ENCODE data around the gene G3BP1. TPM values are rescaled to one million over a fixed set of nuclear protein-coding genes. Genes with fewer than 3 reads are reported as not detected.

Gene G3BP1
- total and polyA plus RNA-seq, 2 experiments from 2014 or later: 134 to 189 TPM

- peaks cover 6% of the 10 kb centered on the region for H3K4me1 ChIP-seq (ENCODE audit: insufficient read depth)
- no peaks in the 10 kb centered on the region for H4K20me1 ChIP-seq (ENCODE audit: insufficient read depth)
- WGBS, 2 experiments (ENCODE audit: low coverage in 1 of 2, low lambda C conversion rate in 2 of 2, missing lambda C conversion rate in 2 of 2): 7% methylated on average over 46 to 55 of the region's 61 CpGs
- H3F3A ChIP-seq (ENCODE audit: insufficient read depth): peaks cover 5% of the 10 kb centered on the region; the same call in 1 of the 2 replicates
- H3K27me3 ChIP-seq (replicated peaks; ENCODE audit: insufficient read depth): no peaks in the 10 kb centered on the region
- DNase-seq: peak; percentile 98
- no peaks in the 10 kb centered on the region for H3K9me2 ChIP-seq (ENCODE audit: insufficient read depth)
- no peak for TF ChIP-seq EZH2phosphoT487 (IDR thresholded peaks at IDR 0.05; ENCODE audit: insufficient read depth, low read depth)
- TF ChIP-seq EZH2 (IDR thresholded peaks at IDR 0.05; ENCODE audit: insufficient read depth, poor library complexity, severe bottlenecking): no peak
- peaks cover 47% of the 10 kb centered on the region for H3K79me2 ChIP-seq (ENCODE audit: insufficient read depth)
- in situ Hi-C loops (cut with MboI): no loop called here
- no peaks in the 10 kb centered on the region for H3K9me3 ChIP-seq (ENCODE audit: low read depth)
- peak within 1 kb of the TSS; percentile 99 for H2AFZ ChIP-seq
- no peaks in the 10 kb centered on the region for H3K36me3 ChIP-seq (ENCODE audit: low read depth)
- H3K4me3 ChIP-seq: peak within 1 kb of the TSS; percentile 90
- peak within 1 kb of the TSS; percentile 97 for H3K9ac ChIP-seq
- peak within 1 kb of the TSS; percentile 81 for H3K27ac ChIP-seq
- H3K4me2 ChIP-seq (ENCODE audit: unreplicated experiment): peak within 1 kb of the TSS; percentile 96
These were observed 13.1 kb upstream of the G3BP1 start, which contains the start of gene ATOX1 for GRCh38 chr5:151758430-151759241. Gene ATOX1, minus strand, starts transcription at chr5:151758631. Its CDS starts 80 bp downstream, at chr5:151758551.

- Histone ChIP-seq H2AFZ (no peak overlapping the region), H3K27ac (no peak overlapping the region), H3K36me3 (ENCODE audit: low read depth) (no peaks in the 10 kb centered on the region), H3K9ac (no peak overlapping the region), H4K20me1 (ENCODE audit: insufficient read depth) (no peaks in the 10 kb centered on the region), H3K4me1 (ENCODE audit: insufficient read depth) (no peaks in the 10 kb centered on the region; the same call in 1 of the 2 replicates), H3K27me3 (replicated peaks; ENCODE audit: insufficient read depth) (no peaks in the 10 kb centered on the region), H3K9me2 (ENCODE audit: insufficient read depth) (no peaks in the 10 kb centered on the region), H3K9me3 (ENCODE audit: low read depth) (no peaks in the 10 kb centered on the region), H3K79me2 (ENCODE audit: insufficient read depth) (peaks cover 5% of the 10 kb centered on the region; the same call in 1 of the 2 replicates), H3F3A (ENCODE audit: insufficient read depth) (no peaks in the 10 kb centered on the region), H3K4me2 (ENCODE audit: unreplicated experiment) (no peak overlapping the region), H3K4me3 (no peak overlapping the region)
- in situ Hi-C loops (cut with MboI): no loop called here
- DNase-seq: no peak
- TF ChIP-seq EZH2phosphoT487 (IDR thresholded peaks at IDR 0.05; ENCODE audit: insufficient read depth, low read depth) (no peak), EZH2 (IDR thresholded peaks at IDR 0.05; ENCODE audit: insufficient read depth, poor library complexity, severe bottlenecking) (no peak)
These were observed 7.0 kb upstream of the G3BP1 start for GRCh38 chr5:151764801-151765200.

- Histone ChIP-seq H3F3A (ENCODE audit: insufficient read depth) (no peaks in the 10 kb centered on the region), H3K36me3 (ENCODE audit: low read depth) (no peaks in the 10 kb centered on the region), H3K9me3 (ENCODE audit: low read depth) (no peaks in the 10 kb centered on the region), H2AFZ (no peak overlapping the region), H3K79me2 (ENCODE audit: insufficient read depth) (peaks cover 11% of the 10 kb centered on the region; the same call in 1 of the 2 replicates), H3K4me3 (no peak overlapping the region), H3K27ac (no peak overlapping the region), H3K4me2 (ENCODE audit: unreplicated experiment) (no peak overlapping the region), H3K4me1 (ENCODE audit: insufficient read depth) (peaks cover 6% of the 10 kb centered on the region), H3K27me3 (replicated peaks; ENCODE audit: insufficient read depth) (no peaks in the 10 kb centered on the region), H3K9me2 (ENCODE audit: insufficient read depth) (no peaks in the 10 kb centered on the region), H4K20me1 (ENCODE audit: insufficient read depth) (no peaks in the 10 kb centered on the region), H3K9ac (no peak overlapping the region)
- no peak for DNase-seq
- in situ Hi-C loops (cut with MboI): no loop called here
- TF ChIP-seq EZH2phosphoT487 (IDR thresholded peaks at IDR 0.05; ENCODE audit: insufficient read depth, low read depth): no peak
- no peak for TF ChIP-seq EZH2 (IDR thresholded peaks at IDR 0.05; ENCODE audit: insufficient read depth, poor library complexity, severe bottlenecking)
These were observed 4.8 kb upstream of the G3BP1 start for GRCh38 chr5:151766975-151767374.

- H3K9ac ChIP-seq: peak overlapping the region; percentile 95
- no peaks in the 10 kb centered on the region for H3K27me3 ChIP-seq (replicated peaks; ENCODE audit: insufficient read depth)
- H3K27ac ChIP-seq: peak overlapping the region; percentile 96
- H3K4me2 ChIP-seq (ENCODE audit: unreplicated experiment): peak overlapping the region; percentile 90
- peak; percentile 88 for DNase-seq
- H3K79me2 ChIP-seq (ENCODE audit: insufficient read depth): peaks cover 46% of the 10 kb centered on the region
- H4K20me1 ChIP-seq (ENCODE audit: insufficient read depth): peaks cover 26% of the 10 kb centered on the region
- H3F3A ChIP-seq (ENCODE audit: insufficient read depth): peaks cover 23% of the 10 kb centered on the region; the same call in 1 of the 2 replicates
- no peaks in the 10 kb centered on the region for H3K9me3 ChIP-seq (ENCODE audit: low read depth)
- H3K9me2 ChIP-seq (ENCODE audit: insufficient read depth): no peaks in the 10 kb centered on the region
- whole genome bisulfite sequencing, 2 experiments (ENCODE audit: low coverage in 1 of 2, low lambda C conversion rate in 2 of 2, missing lambda C conversion rate in 2 of 2): 4% methylated on average over 71 to 74 of the region's 75 CpGs
- no peaks in the 10 kb centered on the region for H3K36me3 ChIP-seq (ENCODE audit: low read depth)
- peaks cover 29% of the 10 kb centered on the region for H3K4me1 ChIP-seq (ENCODE audit: insufficient read depth)
- H2AFZ ChIP-seq: peak overlapping the region; percentile 89
- TF ChIP-seq EZH2 (IDR thresholded peaks at IDR 0.05; ENCODE audit: insufficient read depth, poor library complexity, severe bottlenecking) (no peak), EZH2phosphoT487 (IDR thresholded peaks at IDR 0.05; ENCODE audit: insufficient read depth, low read depth) (no peak)
- in situ Hi-C loops (cut with MboI): no loop called here
- peak overlapping the region; percentile 76 for H3K4me3 ChIP-seq
These were observed 1.1 kb upstream of the G3BP1 start for GRCh38 chr5:151770383-151771258.

All from GM23248 (cell line).